ENCODE data around the gene CHST7.

The CHST7 gene

DNA sequence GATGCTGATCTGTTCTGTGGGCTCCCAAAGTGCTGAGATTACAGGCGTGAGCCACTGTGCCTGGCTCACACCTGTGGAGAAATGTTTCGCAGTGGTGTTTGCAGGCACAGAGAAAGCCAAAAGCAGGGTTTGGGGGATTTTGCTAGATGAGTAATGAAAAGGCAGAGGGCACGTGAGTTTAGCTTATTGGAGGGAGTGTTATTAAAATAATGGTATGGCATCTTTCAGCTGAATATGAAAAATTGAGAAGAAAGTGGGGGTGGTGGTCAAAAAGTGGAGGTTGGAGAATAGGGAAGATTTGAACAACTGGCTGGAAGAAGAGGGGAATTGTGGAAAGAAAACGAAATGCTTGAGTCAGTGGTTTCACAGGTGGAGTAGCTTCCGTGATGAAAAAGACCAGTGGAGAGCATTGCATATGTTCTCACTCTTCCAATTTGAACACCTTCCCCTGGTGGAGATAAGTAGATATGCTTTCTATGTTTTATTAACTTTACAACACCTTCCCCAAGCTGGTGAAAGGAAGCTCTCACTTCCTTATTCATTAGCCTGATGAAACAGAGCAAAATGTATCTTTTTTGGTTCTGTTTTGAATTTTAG lies 1.1 kb upstream of the CHST7 start:
- TF ChIP-seq, protein P1, sequence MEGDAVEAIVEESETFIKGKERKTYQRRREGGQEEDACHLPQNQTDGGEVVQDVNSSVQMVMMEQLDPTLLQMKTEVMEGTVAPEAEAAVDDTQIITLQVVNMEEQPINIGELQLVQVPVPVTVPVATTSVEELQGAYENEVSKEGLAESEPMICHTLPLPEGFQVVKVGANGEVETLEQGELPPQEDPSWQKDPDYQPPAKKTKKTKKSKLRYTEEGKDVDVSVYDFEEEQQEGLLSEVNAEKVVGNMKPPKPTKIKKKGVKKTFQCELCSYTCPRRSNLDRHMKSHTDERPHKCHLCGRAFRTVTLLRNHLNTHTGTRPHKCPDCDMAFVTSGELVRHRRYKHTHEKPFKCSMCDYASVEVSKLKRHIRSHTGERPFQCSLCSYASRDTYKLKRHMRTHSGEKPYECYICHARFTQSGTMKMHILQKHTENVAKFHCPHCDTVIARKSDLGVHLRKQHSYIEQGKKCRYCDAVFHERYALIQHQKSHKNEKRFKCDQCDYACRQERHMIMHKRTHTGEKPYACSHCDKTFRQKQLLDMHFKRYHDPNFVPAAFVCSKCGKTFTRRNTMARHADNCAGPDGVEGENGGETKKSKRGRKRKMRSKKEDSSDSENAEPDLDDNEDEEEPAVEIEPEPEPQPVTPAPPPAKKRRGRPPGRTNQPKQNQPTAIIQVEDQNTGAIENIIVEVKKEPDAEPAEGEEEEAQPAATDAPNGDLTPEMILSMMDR (IDR thresholded peaks at IDR 0.05): no peak

GRCh38 chrX:46573892-46574773 lies 568 bp downstream of the CHST7 start:
- TF ChIP-seq, protein P1 (IDR thresholded peaks at IDR 0.05): no peak

DNA sequence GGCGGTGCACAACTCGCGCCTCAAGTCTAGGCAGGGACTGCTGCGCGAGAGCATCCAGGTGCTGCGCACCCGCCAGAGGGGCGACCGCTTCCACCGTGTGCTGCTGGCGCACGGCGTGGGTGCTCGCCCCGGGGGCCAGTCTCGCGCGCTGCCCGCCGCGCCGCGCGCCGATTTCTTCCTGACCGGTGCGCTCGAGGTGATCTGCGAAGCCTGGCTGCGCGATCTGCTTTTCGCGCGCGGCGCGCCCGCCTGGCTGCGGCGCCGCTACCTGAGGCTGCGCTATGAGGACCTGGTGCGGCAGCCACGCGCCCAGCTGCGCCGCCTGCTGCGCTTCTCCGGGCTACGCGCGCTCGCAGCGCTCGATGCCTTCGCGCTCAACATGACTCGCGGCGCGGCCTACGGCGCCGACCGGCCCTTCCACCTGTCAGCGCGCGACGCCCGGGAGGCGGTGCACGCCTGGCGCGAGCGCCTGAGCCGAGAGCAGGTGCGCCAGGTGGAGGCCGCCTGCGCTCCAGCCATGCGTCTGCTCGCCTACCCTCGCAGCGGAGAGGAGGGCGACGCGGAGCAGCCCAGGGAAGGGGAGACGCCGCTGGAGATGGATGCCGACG lies 1.3 kb downstream of the CHST7 start:
- TF ChIP-seq, protein P1 (IDR thresholded peaks at IDR 0.05): no peak

GRCh38 chrX:46575586-46575985 lies 2.0 kb downstream of the CHST7 start:
- TF ChIP-seq, protein P1 (IDR thresholded peaks at IDR 0.05): no peak

- TF ChIP-seq, protein P1 (IDR thresholded peaks at IDR 0.05): no peak
These were observed 2.4 kb downstream of the CHST7 start for GRCh38 chrX:46575991-46576392.

- TF ChIP-seq, protein P1 (IDR thresholded peaks at IDR 0.05): no peak
These were observed 2.9 kb downstream of the CHST7 start for GRCh38 chrX:46576458-46576857.

DNA sequence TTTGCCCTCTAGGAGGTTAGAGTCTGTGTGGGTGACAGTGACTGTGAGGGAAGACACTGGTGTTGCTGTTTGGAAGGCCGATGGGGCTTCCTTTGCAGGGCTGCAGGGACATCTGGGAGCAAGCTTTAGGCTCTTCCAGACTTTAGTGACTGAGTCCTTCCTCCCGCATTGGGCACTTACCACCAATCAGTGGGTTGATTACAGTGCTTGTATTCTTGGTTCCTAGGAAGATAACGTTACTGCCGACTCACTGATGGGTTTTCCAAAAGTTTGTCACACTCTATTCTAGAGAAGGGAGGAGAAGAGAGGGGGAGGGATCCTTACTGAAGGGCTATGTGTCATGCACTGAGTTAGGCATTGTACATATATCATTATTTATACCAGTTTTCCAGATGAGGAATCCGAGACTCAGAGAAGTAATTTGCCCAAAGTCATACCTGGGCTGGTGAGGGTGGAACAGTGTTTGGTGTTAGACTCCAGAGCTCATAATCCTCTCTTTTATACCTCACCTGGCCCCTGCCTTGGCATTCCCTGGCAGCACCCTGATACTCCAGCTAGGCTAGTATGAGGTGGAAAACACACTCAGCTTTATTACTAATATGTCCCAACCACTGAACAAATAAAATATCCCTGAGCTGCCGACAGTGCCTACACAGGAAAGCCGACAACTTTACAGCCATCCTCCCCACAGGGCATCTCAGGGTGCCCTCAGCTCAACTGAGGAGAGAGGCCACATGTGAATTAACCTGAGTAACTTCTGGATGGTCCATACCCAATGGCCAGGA lies 3.8 kb downstream of the CHST7 start:
- TF ChIP-seq, protein P1 (IDR thresholded peaks at IDR 0.05): no peak
